Measurements from ENCODE around the gene PAK3.
A peak's percentile ranks its signal among the peaks of the same experiment; 100 is the strongest.

Gene PAK3

DNA sequence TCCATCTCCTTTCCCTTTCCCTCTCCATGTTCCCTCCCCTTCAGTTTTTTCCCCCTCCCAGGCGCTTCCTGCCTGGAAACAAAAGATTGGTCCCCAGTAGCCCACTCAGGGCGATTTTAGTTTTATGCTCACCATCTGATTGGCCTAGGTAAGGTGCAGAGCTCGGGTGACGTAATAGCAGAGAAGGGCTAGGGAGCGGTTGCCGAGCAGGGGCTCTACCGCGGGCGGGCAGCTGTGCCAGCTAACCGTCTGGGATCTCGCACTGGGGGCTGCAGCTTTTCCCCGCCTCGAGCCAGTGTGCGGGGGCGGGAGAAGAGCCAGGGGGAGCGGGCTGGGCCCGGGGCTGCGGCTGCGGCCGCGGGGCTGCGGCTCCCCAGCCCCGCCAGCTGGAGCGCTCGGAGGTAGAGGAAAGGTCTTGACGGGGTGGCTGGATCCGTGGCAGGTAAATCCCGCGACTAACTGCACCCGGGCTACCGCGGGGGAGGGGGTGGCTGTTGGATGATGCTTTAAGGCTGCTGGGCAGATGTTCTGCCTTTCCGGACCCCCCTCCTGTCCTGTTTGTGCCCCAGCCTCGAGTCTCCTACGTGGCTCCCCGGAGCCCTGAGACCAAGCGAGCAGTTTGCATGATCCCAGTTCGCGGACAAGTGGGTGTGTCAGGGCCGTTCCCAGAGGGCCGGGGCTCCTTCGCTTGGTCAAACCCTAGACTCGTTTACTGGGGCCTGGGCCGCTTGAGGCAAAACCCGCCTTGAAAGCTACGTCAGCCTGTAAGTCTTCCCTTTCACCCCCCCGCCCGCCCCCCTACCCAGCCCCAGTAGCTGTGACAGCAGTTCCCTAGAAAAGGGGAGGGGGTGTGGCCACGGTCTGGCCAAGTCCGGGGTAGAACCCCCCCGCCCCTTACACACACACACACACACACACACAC is at the start of gene PAK3:
PAK3 (plus strand) TSS at position 218 of the 922 bp plus-strand sequence. CDS start 26,913 bp downstream, outside the sequence.
- DNase-seq, result peak; percentile 8

DNA sequence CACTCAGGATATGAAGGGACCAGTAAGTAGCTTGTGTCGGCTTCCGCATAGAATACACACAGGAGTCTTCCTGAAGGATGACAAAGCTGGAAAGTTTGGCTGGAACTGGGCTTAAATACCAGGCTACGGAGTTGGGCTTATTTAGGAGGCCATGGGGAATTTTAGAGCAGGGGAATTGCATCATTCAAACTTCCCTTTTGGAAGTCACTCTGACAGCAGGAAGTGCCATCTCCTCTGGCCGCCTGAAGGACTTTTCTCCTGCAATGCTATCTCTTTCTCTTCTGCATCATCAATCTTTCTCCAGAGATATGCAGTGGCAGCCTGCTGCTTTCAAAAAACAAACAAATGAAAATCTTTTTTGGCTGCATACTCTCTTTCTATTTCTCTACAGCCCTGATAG is 48.4 kb upstream of the PAK3 start:
- no peak for DNase-seq

DNA sequence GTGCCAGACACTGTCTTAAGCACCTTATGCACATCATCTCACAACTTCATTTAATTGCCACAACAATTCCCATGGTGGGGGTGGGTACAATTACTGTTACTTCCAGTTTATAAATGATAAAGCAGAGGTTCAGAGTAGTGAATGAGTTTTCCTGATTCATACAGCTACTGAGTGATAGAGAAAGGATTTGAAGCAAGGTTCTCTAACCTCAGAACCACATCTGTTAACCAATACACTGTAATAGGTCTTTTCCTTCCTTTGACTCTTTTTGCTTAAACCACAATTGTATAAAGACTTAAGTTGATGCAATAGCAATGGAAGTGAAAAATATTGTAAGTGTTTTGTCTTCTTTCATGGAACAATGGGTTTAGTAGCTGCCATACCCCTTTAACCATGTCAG is 43.5 kb upstream of the PAK3 start:
- no peak for DNase-seq

DNA sequence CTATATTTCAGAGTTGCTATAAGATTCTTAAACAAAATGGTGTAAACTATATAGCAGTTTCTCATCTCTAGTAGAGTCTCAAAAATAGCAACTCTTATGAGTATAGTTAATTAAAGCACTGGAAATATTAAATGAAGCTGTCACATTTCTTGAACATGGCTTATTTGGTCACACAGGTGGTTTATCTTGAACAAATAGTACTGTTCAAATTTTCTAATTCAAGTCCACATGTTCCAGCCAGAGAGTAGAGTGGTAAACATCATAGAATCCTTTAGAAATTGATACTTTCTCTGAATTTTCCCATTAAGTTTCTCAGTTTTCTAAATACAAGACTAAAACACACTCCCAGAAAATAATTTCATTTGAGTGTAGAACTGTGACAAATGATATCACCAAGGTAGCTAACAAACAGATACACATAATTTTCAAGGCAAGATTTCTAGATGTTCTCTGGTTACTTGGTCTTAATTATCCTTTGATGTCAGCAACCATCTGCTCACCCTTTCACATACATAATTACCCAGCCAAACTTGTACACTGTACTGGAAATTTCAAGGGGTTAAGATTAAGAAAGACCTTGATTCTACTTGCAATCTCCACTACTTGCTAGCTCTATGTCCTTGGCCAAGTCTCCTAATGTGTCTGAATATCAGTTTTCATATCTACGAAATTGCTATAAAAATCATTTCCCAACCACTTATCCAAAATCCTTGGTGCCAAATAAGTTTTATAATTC is 24.3 kb upstream of the PAK3 start:
- DNase-seq, result no peak

DNA sequence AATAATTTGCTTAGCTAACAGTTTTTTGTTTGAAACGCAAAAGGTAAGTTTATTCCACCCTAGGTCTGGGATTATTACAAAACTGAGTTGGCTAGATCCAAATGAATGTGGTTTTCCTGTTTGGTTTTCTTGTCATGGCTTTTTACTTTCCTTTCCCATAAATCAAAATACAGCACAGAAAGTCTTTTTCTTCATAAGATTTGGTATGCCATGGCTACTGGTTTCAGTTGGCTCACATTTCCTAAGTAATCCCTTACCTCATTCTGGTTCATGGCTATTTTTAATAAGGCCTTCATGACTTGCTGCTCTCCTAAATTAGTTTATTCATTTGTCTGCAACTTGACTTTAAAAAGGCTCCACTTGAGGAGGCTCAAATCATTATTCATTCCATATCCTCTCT is 12.9 kb upstream of the PAK3 start:
- DNase-seq, result no peak

DNA sequence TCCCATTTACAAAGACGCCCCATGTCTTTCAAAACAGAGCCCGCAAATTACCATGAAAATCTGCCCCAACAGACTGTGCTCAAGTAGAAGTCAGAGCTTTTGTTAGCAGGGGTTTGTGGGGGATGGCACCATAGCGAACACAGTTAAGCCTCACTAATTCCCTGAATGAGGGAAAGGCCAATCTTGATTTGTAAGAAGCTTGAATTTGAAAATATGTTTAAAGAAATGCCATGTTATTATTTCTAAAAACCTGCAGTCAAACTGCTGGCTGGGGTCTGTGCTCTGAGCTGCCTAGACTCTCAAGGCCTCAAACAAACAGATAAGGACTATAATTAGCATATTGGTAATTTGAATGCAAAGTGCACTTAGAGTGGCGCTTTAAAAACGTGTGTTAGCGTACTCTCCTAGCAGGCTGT is 9.4 kb upstream of the PAK3 start:
- DNase-seq, result no peak

DNA sequence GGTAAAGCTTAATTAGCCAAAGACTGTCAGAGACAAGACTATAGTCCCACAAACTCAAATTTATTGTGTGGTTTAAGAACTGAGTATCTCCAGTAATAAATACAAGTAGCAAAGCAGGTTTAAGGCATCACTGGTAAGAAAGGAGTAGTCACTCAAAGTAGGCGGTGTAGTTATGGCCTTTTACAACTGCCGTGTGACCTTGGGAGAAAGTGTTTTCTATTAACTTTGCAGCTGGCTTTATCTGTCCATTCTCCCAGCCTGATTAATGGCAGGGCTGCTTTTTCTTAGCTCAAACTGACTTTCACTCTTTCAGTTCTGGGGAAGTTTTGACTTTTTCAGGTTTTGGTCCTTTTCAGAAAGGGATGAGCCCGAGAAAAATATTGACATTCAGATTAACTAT is 7.4 kb upstream of the PAK3 start:
- DNase-seq, result no peak

DNA sequence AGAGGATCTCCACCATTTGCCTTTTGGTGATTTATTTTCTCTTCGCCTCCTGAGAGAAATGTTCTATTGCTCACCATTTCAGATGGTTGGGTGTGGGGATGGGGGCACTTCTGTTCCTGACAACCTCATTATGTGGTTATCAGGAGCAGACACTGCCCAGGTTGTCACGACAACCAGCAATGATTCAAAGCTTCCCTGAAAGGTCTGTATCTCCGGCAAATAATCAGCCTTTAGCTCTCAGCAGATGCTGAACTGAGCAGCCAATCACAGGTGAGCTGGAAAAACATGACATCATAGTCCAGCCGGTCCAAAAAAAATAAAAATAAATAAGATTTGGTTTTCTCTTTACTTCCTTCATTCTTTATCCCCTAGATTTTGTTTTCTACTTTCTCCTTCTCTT is 5.5 kb upstream of the PAK3 start:
- DNase-seq, result no peak

DNA sequence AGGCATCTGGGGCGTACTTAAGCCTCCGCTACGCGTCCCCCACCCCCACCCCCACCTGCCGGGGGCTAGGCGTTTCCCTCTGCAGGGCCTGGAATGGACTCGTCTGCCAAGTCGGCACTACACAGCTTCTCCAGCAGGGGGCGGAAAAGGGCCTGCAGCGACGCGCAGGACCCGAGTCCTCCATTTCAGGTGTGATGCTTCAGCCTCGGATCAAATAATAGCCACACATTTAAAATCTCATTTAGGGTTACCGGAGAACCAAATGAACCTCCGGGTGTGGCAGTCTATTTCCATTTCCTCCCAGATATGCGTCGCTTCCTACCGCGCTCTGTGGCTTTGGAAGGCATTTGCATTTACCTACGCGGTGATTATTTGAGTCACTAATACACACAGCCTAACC is 2.9 kb downstream of the PAK3 start:
- peak; percentile 59 for DNase-seq

DNA sequence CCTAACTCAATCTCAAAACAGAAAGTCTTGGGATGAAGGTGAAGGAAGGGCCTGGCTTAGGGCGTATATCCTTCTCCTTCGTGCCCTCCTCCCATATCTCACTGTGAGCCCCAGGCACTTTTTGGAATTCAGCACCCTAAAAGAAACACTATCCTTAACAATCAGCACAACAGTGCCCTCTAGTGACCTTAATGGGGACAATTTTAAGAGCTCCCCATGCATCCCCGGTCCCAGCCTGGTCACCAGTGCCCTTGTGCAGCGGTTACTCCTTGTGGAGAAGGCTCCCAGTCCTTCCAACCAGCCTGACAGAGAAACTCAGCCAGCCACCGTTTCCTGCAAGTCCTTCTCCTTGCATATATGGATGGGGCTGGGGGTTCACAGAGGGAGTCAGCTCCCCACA is 4.2 kb downstream of the PAK3 start:
- peak; percentile 7 for DNase-seq

DNA sequence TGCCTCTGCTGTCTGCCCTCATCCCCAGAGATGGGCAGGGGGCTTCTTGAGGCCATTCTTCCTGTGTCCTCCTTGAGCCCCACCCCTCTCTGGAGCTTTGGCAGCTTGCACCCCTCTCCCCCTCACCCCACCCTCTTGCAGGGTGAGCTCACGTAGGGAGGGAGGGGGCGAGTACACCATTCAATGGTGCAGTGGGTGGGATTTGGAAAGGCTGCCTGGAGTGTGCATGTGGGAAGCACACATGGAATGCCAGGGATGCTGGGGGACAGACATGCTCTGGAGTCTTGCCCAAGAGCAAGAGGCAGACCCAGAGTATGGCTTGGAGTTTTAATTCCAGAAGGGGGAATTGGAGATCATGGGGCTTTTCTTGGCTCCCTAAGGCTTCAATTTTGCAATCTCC is 5.6 kb downstream of the PAK3 start:
- DNase-seq, result no peak

DNA sequence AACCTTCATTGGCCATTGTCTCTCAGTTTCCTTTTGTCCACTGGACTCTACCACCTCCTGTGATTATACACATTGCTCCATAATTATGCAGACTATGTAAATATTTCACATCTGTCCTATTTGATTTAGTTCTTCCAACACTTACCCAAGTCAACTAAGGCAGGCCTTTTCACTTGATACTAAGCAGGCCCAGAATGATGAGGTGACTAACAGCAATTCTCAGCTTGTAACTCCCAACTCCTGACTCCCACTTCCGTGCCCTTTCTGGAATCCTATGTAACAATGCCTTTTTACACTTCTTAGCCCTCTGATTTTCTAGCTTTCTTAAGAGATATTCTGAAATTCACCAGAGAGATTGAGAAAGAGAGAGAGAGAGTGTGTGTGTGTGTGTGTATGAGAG is 6.6 kb downstream of the PAK3 start:
- no peak for DNase-seq

DNA sequence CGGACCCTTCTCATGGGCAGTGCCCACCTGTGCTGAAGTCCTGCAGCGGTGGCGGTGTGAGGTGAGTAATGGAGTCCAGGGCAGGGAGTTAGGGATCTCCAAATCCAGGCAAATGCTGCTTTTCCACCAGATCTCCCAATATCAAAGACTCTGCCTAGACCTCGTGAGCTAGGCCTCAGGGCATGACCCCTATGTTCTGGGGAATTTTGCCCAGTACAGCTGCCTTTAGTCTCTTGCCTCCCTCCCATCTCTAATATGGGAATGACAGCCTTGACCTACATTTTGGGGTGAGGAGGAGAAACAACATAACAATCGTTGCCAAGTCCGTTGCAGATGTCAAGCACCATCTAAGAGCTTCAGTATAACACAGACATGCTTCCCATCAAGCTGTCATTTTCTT is 7.3 kb downstream of the PAK3 start:
- DNase-seq, result no peak

DNA sequence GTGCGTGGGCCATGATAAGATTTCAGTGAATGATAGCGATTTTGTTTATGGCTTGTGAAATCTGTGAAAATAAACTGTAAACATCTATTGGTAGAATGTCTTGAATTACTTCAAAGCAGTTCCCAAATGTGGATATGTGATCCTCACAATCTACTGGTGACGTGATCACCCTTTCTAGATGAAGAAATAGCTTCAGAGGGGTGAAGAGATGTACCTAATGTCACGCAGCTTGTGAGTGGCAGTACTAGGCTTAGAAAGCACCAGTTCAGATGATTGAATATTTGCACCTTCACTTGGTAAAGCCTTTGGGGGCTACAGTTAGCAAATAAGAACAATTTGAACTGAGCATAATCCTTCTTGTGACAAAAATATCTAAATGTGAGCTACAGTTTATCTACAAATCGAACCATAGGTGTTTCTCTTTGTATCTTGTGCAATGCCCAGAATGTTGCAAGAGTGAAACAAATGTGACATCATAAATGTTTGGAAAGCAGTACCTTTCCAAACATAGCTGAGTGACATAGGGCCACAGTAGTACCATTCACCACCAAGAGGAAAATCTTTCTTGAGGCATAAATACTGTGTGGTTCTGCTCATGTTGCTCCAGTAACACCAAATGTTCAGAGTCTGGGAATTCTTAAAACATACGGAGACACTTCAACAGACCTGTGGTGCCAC is 14.2 kb downstream of the PAK3 start:
- no peak for DNase-seq

DNA sequence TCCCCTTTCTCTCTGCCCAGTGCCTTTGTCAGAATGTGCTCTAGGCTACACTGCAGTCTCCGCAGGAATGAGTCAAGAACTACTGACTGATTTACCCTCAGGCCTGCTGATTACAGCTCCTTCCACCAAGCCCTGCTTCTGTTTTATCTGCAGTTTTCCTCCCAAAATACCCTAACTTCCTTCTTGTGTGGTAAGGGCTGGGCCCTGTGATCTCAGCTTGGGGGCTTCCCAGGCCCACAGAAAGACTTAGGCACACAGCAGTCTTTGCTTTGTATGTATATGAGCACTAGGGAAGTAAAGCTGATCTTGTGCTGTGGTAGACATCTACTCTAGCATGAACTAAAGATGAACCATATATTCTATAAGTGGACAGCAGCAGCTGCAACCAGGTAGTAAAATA is 18.8 kb downstream of the PAK3 start:
- DNase-seq, result no peak

DNA sequence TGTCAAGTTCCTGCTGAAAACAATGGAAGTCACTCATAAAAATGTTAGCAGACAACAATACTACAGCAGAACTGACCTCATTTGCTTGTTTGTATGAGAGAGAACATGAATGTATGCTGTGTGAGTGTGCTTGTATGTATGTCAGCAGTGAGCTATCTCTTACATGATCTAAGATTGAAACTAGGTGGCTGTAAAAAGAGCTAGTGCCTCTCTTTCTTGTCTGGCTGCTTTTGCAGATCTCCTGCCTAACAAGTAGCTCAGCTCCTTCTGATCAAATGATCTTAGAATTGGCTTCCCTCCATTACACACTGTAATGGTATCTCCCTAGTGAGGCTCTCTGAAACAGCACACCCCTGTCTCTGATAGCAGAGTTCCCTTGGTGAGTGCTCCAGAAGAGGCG is 20.7 kb downstream of the PAK3 start:
- DNase-seq, result no peak

DNA sequence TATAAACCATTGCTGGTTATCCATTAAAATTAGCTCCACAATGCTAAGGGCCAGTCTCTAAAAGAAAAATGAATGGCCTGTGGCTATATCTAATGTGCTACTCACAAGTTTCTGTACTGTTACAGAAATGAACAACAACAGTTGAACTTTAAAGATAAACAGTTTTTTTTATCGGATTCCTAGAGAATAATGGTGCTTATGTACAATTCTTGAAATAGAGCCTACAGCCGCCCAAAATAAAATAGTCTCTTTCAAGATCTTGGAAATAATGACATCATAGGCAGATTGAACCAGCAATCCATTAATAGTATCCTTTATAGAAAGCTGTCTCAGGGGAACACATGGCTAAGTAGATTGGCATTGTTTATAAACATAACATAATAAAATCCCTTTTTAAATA is 23.4 kb downstream of the PAK3 start:
- no peak for DNase-seq

DNA sequence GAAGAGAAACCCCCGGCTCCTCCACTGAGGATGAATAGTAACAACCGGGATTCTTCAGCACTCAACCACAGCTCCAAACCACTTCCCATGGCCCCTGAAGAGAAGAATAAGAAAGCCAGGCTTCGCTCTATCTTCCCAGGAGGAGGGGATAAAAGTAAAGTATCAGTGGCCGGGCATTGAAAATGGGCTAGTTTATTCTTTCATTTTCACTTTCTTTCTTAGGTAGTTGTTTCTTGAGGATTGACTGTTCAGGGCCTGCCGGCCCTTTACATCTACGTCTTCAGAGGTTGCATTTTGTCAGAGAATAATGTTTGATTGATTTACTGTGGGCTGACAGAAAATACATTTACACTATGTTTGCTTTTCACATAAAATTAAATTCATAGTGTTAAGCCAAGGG is 27.1 kb downstream of the PAK3 start:
- no peak for DNase-seq

DNA sequence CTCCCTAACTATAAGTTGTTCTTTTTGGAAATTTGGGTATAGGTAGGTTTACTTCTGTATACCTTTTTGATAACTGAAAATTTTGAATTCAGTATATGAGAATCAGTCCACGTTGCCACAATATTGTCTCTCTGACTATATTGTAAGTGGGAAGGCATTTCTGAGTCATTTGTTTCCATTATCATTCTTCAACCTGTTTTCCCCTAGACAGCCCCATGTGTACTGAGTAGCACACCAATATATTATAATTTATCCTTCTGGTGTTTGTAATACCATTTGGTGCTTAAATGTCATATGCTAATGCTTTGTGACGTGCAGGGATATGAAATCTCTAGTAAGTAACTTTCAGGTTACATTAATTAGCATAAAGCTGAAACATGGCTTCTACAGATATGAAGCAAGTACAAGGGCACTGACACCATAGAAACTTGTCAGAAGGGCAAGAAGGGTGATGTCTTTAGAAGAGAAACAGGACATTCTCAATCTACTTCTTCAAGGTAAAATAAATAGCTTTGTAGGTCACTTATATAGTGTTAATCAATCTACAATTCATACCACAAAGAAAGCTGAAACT is 27.7 kb downstream of the PAK3 start:
- DNase-seq, result no peak

DNA sequence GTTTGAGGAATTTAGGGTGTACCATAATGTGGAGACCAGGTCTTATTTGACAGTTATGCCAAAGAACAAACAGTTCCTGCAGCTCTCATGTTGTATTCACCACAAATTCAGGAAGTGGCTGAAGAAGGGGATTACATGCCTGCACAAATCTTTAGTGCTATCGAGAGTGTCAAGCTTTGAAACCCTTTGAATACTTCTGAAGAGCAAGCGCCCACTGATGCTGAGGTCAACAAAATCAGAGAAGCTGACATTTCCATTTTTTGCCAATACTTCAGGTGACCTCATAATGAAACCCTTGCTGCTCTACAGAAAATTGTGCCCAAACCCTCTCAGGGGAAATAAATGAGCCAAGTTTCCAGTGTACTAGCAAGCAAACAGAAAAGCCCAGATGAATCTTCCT is 28.4 kb downstream of the PAK3 start:
- no peak for DNase-seq

DNA sequence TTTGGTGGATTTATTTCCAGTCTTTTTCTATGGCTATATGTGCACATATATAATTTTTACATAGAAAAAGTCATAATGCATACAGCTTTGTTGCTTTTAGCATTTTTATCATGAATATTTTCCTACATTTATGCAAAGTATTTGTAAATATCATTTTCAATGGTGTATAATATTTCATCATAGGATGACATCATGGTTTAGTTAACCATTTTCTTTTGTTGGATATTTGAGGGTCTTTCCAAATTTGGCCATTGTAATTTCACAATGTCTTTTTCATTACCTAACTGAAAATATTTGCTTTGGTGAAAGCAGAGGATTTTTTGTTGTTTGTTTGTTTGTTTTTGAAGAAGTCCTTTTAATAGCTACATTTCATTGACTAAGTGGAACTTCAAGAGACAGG is 31.0 kb downstream of the PAK3 start:
- no peak for DNase-seq

DNA sequence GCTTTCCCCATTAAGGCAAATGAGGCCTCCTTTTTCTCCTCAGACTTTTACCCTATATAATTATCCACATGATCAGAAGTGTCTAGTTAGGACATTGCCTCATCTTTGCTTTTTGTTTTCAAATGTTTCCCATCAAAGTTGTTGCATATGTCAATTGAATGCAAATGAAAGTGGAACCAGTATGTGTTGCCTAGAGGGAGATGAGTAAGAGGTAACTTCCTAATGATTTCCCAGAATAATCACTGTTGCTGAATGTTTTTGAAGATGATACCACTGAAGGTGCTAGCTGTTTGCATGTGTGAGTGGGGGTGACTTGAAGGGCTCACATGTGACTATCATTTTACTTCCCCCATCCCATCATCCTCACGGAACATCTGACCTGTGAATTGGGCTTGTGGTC is 33.9 kb downstream of the PAK3 start:
- no peak for DNase-seq

DNA sequence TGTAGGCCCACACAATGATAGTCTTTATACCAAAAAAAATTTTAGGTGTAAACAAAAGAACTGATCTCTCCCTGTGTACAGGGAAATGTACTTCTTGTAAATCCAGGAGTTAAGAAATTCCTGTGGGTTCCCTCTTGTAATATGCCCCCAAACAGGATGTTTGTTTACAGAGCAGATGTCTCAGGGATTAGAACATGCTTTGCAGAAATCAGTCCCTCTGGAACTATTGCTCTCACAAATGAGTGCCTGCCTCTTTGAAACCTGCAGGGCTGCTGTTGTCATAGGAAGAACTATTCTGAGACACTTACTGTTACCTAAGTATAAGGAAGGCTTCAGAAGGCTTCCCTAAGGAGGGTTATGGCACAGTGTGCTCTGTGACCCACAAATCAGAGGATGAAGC is 35.6 kb downstream of the PAK3 start:
- no peak for DNase-seq
